ENCODE measurements around the gene XAF1.
"Not testable (repeated sequence)": the region's sequence is repeated elsewhere in the genome, so short reads cannot be mapped to it uniquely, and the experiment has no call there.

The XAF1 gene

GRCh38 chr17:6812295-6812694, 56.4 kb downstream of the XAF1 start:
- DNase-seq: no peak

GRCh38 chr17:6815775-6816174, 59.9 kb downstream of the XAF1 start:
- no peak for DNase-seq

GRCh38 chr17:6816368-6816767, 60.5 kb downstream of the XAF1 start:
- not testable (repeated sequence) for DNase-seq

GRCh38 chr17:6818938-6819337, 63.1 kb downstream of the XAF1 start:
- DNase-seq: no peak

- DNase-seq: no peak
Observed at GRCh38 chr17:6823011-6823442, 67.2 kb downstream of the XAF1 start.

Data from activated CD8-positive, alpha-beta memory T cell treated with anti-CD3 and anti-CD28 coated beads for 24 hours (primary cell).